ENCODE measurements around the gene GPR4. TPM values are rescaled to one million over a fixed set of nuclear protein-coding genes. Genes with fewer than 3 reads are reported as not detected.
A peak's percentile ranks its signal among the peaks of the same experiment; 100 is the strongest.

The GPR4 gene
- total RNA-seq, 1 donor from 2014 or later, result 0.30 TPM

GRCh38 chr19:45641274-45642105 lies 39.5 kb upstream of the GPR4 start:
- peak overlapping the region; percentile 8 for H3K9ac ChIP-seq (ENCODE audit: low read length)
- H3K36me3 ChIP-seq (ENCODE audit: insufficient read depth, low read length), result no peaks in the 10 kb centered on the region
- H3K79me2 ChIP-seq (ENCODE audit: insufficient read depth, low read length), result peaks cover 8% of the 10 kb centered on the region
- no peaks in the 10 kb centered on the region for H3K9me3 ChIP-seq (ENCODE audit: insufficient read depth, low read depth, low read length)
- Mint-ChIP-seq H3K4me3 (ENCODE audit: unreplicated experiment) (peak overlapping the region; percentile 80), H3K27ac (ENCODE audit: unreplicated experiment) (peak overlapping the region; percentile 94), H3K27me3 (ENCODE audit: low read depth, unreplicated experiment) (no peaks in the 10 kb centered on the region), H3K4me1 (ENCODE audit: low read depth, unreplicated experiment) (peaks cover 15% of the 10 kb centered on the region), H3K36me3 (ENCODE audit: low read depth, unreplicated experiment) (peaks cover 4% of the 10 kb centered on the region), H3K9me3 (ENCODE audit: unreplicated experiment) (peaks cover 2% of the 10 kb centered on the region)
- FAIRE-seq, result no peak
- H3K4me2 ChIP-seq (ENCODE audit: low read length), result peak overlapping the region; percentile 72
- DNase-seq (ENCODE audit: low read depth), result peak; percentile 48
- H2AFZ ChIP-seq (ENCODE audit: low read depth, low read length), result peak overlapping the region; percentile 77
- TF ChIP-seq EZH2 (IDR thresholded peaks at IDR 0.05; ENCODE audit: insufficient read depth, low read length), result no peak
- TF ChIP-seq, protein P1, sequence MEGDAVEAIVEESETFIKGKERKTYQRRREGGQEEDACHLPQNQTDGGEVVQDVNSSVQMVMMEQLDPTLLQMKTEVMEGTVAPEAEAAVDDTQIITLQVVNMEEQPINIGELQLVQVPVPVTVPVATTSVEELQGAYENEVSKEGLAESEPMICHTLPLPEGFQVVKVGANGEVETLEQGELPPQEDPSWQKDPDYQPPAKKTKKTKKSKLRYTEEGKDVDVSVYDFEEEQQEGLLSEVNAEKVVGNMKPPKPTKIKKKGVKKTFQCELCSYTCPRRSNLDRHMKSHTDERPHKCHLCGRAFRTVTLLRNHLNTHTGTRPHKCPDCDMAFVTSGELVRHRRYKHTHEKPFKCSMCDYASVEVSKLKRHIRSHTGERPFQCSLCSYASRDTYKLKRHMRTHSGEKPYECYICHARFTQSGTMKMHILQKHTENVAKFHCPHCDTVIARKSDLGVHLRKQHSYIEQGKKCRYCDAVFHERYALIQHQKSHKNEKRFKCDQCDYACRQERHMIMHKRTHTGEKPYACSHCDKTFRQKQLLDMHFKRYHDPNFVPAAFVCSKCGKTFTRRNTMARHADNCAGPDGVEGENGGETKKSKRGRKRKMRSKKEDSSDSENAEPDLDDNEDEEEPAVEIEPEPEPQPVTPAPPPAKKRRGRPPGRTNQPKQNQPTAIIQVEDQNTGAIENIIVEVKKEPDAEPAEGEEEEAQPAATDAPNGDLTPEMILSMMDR (IDR thresholded peaks at IDR 0.05; ENCODE audit: insufficient read depth, low read depth, low read length), result no peak
- H3K4me1 ChIP-seq (ENCODE audit: insufficient read depth, low read length), result peaks cover 42% of the 10 kb centered on the region
- peak overlapping the region; percentile 35 for H3K4me3 ChIP-seq (ENCODE audit: insufficient read depth, low read depth, low read length)
- H4K20me1 ChIP-seq (ENCODE audit: insufficient read depth, low read length), result no peaks in the 10 kb centered on the region
- no peaks in the 10 kb centered on the region for H3K27me3 ChIP-seq (ENCODE audit: insufficient read depth, low read length)
- peak overlapping the region; percentile 22 for H3K27ac ChIP-seq (ENCODE audit: low read depth, low read length)

- no peak for DNase-seq (ENCODE audit: low read depth)
- Histone ChIP-seq H3K4me1 (ENCODE audit: insufficient read depth, low read length) (peaks cover 36% of the 10 kb centered on the region), H3K9ac (ENCODE audit: low read length) (no peak overlapping the region), H4K20me1 (ENCODE audit: insufficient read depth, low read length) (no peaks in the 10 kb centered on the region), H2AFZ (ENCODE audit: low read depth, low read length) (peak overlapping the region; percentile 77), H3K79me2 (ENCODE audit: insufficient read depth, low read length) (peaks cover 8% of the 10 kb centered on the region), H3K4me2 (ENCODE audit: low read length) (peak overlapping the region; percentile 72), H3K27ac (ENCODE audit: low read depth, low read length) (no peak overlapping the region), H3K27me3 (ENCODE audit: insufficient read depth, low read length) (no peaks in the 10 kb centered on the region), H3K36me3 (ENCODE audit: insufficient read depth, low read length) (no peaks in the 10 kb centered on the region), H3K9me3 (ENCODE audit: insufficient read depth, low read depth, low read length) (no peaks in the 10 kb centered on the region), H3K4me3 (ENCODE audit: insufficient read depth, low read depth, low read length) (peak overlapping the region; percentile 35)
- H3K4me1 Mint-ChIP-seq (ENCODE audit: low read depth, unreplicated experiment), result peaks cover 15% of the 10 kb centered on the region
- peak overlapping the region; percentile 80 for H3K4me3 Mint-ChIP-seq (ENCODE audit: unreplicated experiment)
- peak overlapping the region; percentile 94 for H3K27ac Mint-ChIP-seq (ENCODE audit: unreplicated experiment)
- TF ChIP-seq EZH2 (IDR thresholded peaks at IDR 0.05; ENCODE audit: insufficient read depth, low read length), result no peak
- TF ChIP-seq, protein P1 (IDR thresholded peaks at IDR 0.05; ENCODE audit: insufficient read depth, low read depth, low read length), result no peak
- H3K27me3 Mint-ChIP-seq (ENCODE audit: low read depth, unreplicated experiment), result no peaks in the 10 kb centered on the region
- no peak for FAIRE-seq
- H3K36me3 Mint-ChIP-seq (ENCODE audit: low read depth, unreplicated experiment), result peaks cover 4% of the 10 kb centered on the region
- H3K9me3 Mint-ChIP-seq (ENCODE audit: unreplicated experiment), result peaks cover 2% of the 10 kb centered on the region
Measured at GRCh38 chr19:45640849-45641273, 38.8 kb upstream of the GPR4 start.

Measured in astrocyte (in vitro differentiated cells and primary cell).